LNCAP (cell line): ENCODE results near the gene MAP2.

Experiments
- CTCF ChIP-seq: fragments of 450-650 bp; IDR thresholded peaks from 2 replicates; pipeline ENCODE4 v1.5.1; 2017; ENCODE audit warnings: mild to moderate bottlenecking

MAP2 gene

DNA sequence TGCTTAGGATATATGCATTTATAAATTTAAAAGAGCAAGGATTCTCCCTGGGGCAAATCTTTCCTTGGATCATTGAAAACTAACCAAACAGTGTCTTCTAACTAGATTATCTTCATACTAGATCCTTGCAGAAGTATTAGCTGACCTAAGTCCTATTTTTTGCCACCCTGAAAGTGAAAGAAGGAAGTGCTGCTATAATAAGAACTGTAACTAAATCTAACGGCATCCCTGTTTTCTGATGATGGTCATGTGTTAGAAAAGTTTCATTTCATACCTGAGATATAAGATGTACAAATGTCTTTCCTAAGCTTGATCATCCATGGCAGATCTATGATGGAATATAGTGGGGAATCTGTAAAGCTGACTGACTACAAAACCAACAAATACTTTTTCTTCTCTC is 102.7 kb downstream of the MAP2 start:
- TF ChIP-seq CTCF = no peak

- no peak for TF ChIP-seq CTCF
Measured at GRCh38 chr2:209529579-209529978, 105.7 kb downstream of the MAP2 start.

DNA sequence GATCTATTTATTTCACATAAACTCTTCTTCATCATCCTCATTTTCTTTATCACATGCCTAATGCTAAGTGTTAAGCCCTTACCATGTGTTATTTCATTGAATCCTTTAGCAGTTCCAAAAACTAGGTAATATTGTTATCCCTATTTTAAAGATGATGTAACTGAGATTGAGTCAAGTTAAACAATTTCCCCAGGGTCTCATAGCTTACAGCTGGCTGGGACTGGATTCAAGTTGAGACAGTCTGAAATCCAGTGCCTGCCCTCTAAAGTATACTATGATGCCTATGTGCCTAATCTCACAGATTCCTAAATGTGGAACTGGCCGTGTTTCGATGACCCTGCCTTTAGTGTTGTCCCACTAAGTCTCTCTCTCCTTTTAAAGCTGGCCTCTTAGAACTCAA is 108.5 kb downstream of the MAP2 start:
- TF ChIP-seq CTCF = no peak

- no peak for TF ChIP-seq CTCF
Measured at GRCh38 chr2:209533391-209533790, 109.5 kb downstream of the MAP2 start.

DNA sequence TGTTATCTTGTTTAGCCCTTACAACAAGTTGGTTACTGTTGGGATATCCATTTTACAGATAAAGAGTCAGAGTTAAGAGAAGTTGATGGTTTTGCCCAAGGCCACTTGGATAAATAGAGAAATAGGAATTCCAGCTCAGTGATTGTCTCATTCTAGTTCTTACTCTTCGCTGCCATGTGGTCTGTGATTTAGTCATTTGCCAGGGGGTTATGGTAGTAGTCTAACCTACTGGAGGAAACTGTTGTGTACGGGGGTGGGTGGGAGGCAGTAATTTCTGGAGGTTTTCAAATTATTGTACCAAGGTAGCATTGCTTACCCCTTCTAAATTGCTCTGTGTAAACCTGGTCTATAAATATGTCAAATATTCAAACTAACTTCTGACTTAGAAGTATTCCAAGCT is 110.4 kb downstream of the MAP2 start:
- no peak for TF ChIP-seq CTCF

DNA sequence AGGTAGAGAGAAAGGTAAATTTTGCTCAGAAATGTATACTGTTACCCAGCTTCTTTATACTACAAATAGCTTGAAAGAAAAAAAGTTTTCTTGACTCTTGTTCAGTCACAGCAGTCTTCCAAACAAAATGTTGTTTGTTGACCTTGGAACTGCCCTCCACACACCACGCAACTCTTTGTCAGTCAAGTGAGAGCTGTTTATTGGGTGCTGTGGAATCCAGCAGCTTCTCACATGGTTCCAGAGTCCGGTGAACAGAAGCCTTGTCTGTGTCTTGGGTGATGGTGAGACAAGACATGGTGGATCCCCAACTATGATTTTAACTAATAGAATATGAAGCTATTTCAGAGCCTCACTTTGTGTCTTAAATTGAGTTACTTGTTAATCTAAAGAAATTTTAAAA is 112.5 kb downstream of the MAP2 start:
- TF ChIP-seq CTCF = no peak

GRCh38 chr2:209547726-209548125 is 123.9 kb downstream of the MAP2 start:
- TF ChIP-seq CTCF = no peak

GRCh38 chr2:209549589-209549988 is 125.7 kb downstream of the MAP2 start:
- no peak for TF ChIP-seq CTCF
